Measurements from ENCODE around the gene LIN54.
A peak's percentile ranks its signal among the peaks of the same experiment; 100 is the strongest.

LIN54 gene

DNA sequence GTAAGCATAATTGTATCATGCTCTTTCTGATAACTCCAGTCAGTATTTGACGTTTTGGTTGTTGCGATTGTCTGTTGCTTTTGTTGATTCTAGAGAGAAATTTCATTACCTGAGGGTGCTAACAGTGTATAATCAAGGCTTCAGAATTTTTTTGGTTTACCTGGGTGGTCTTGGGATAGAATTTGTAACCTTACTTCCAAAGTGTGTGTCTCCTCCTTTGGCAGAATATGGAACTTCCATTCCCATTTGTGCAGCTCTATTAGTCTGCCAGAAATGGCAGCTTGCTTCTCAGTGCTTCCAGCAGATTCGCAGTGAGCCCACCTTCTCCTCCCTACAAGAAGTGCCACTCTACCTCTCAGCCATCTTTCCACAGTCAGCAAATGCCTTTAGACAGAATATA is 29.6 kb upstream of the LIN54 start:
- TF ChIP-seq, protein P1, sequence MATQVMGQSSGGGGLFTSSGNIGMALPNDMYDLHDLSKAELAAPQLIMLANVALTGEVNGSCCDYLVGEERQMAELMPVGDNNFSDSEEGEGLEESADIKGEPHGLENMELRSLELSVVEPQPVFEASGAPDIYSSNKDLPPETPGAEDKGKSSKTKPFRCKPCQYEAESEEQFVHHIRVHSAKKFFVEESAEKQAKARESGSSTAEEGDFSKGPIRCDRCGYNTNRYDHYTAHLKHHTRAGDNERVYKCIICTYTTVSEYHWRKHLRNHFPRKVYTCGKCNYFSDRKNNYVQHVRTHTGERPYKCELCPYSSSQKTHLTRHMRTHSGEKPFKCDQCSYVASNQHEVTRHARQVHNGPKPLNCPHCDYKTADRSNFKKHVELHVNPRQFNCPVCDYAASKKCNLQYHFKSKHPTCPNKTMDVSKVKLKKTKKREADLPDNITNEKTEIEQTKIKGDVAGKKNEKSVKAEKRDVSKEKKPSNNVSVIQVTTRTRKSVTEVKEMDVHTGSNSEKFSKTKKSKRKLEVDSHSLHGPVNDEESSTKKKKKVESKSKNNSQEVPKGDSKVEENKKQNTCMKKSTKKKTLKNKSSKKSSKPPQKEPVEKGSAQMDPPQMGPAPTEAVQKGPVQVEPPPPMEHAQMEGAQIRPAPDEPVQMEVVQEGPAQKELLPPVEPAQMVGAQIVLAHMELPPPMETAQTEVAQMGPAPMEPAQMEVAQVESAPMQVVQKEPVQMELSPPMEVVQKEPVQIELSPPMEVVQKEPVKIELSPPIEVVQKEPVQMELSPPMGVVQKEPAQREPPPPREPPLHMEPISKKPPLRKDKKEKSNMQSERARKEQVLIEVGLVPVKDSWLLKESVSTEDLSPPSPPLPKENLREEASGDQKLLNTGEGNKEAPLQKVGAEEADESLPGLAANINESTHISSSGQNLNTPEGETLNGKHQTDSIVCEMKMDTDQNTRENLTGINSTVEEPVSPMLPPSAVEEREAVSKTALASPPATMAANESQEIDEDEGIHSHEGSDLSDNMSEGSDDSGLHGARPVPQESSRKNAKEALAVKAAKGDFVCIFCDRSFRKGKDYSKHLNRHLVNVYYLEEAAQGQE (IDR thresholded peaks at IDR 0.05; ENCODE audit: low read depth) = no peak
- no peak for TF ChIP-seq EP300 (IDR thresholded peaks at IDR 0.05; ENCODE audit: borderline replicate concordance)
- no peak for TF ChIP-seq CREB1 (IDR thresholded peaks at IDR 0.05; ENCODE audit: low read depth)
- TF ChIP-seq, protein P2, sequence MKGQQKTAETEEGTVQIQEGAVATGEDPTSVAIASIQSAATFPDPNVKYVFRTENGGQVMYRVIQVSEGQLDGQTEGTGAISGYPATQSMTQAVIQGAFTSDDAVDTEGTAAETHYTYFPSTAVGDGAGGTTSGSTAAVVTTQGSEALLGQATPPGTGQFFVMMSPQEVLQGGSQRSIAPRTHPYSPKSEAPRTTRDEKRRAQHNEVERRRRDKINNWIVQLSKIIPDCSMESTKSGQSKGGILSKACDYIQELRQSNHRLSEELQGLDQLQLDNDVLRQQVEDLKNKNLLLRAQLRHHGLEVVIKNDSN (IDR thresholded peaks at IDR 0.05) = no peak

DNA sequence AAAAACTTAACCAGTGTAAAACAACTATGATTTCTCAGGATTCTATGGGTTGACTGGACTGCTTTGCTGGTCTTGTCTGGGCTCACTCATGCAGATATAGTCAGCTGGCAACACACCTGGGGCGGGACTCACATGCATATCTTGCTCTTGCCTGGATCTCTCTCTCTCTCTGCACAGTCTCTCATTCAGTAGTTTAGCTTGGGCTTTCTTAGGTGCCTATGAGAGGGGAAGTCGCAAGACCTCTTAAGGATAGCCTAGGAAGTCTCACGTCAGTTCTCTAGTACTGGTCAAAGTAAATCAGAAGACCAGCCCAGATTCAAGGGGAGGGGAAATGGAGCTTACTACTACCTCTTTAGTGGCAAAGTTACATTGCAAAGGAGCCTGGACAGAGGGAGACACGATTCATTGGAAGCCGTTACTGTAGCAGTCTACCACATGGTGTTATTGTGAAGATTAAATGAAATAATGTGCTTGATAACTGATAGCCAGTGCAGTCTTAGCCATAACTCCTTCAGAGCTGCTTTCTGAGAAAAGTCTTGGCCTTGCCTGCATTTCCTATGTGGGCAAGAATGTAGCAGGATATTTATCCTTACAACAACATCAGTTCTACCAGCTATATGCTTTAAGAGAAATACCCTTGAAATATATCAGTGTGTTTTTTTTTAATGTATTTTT is 26.5 kb upstream of the LIN54 start:
- TF ChIP-seq ZBTB7A (IDR thresholded peaks at IDR 0.05; ENCODE audit: low read depth) (no peak), NFIC (IDR thresholded peaks at IDR 0.05) (no peak), TEAD4 (IDR thresholded peaks at IDR 0.05) (no peak), FOXM1 (IDR thresholded peaks at IDR 0.05; ENCODE audit: borderline replicate concordance, low read depth) (no peak), CREB1 (IDR thresholded peaks at IDR 0.05; ENCODE audit: low read depth) (no peak), CEBPB (IDR thresholded peaks at IDR 0.05) (no peak)
- TF ChIP-seq, protein P1 (IDR thresholded peaks at IDR 0.05; ENCODE audit: low read depth) = no peak

DNA sequence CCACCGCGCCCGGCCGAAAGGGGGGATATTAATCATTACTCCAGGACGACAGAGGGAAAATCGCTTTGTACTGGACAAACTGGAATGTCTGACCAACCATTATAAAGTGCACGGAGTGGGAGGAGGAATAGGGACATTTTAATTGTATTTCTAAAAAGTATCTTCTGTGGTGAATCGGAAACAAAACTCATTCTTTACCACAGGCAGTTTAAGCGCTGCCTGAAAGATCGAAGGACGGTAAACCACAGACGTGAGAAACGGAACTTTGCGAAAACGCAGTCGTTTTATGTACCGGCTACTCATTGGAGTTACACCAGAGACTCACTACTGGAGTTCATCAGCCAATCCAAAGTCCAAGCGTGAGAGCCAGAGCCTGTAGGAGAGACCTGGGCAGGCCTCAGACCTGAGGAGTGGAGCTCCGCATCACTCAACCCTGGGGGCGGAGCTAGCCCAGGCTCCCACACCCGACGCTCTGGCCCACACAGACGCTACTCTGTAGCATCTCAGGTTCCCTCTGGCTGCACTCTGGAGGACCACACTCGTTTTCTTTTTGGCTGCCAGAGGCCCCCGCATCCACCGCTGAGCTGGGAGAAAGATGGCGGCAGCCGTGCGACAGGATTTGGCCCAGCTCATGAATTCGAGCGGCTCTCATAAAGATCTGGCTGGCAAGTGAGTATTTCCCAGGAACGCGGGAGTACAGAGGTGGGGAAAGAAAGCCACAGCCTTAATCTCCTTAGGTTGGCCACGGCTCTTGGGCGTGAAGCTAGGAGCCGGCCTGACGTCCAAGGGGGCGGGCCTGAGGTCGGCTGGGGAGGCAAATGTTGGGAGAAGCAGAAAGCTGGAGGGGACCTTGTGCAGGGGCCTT is 24.2 kb upstream of the LIN54 start, which contains the start of gene COPS4:
Gene COPS4, plus strand, starts transcription at position 554 of the 865 bp plus-strand sequence. Its CDS starts 42 bp downstream, at position 596.
- TF ChIP-seq TCF12 (IDR thresholded peaks at IDR 0.05; ENCODE audit: low read depth) = peak; percentile 84
- TF ChIP-seq, protein P1 (IDR thresholded peaks at IDR 0.05; ENCODE audit: low read depth) = no peak
- TF ChIP-seq, protein P2 (IDR thresholded peaks at IDR 0.05) = peak; percentile 36; the same call in 1 of the 2 replicates
- TF ChIP-seq, protein P3, sequence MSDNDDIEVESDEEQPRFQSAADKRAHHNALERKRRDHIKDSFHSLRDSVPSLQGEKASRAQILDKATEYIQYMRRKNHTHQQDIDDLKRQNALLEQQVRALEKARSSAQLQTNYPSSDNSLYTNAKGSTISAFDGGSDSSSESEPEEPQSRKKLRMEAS (IDR thresholded peaks at IDR 0.05) = peak; percentile 69; the same call in 1 of the 2 replicates
- 0 out of 2 replicates have a peak, but pooled peaks have one; percentile 18 for TF ChIP-seq TEAD4 (IDR thresholded peaks at IDR 0.05)
- TF ChIP-seq YY1 (IDR thresholded peaks at IDR 0.05; ENCODE audit: low read depth) = peak; percentile 91
- TF ChIP-seq ZBTB7A (IDR thresholded peaks at IDR 0.05; ENCODE audit: low read depth) = no peak
- peak; percentile 21 for TF ChIP-seq RAD21 (IDR thresholded peaks at IDR 0.05; ENCODE audit: low read depth)
- peak; percentile 50 for TF ChIP-seq NFIC (IDR thresholded peaks at IDR 0.05)
- peak; percentile 92 for TF ChIP-seq TAF1 (IDR thresholded peaks at IDR 0.05; ENCODE audit: low read depth)
- TF ChIP-seq CREB1 (IDR thresholded peaks at IDR 0.05; ENCODE audit: low read depth) = peak; percentile 32; the same call in 1 of the 2 replicates
- TF ChIP-seq EGR1 (IDR thresholded peaks at IDR 0.05) = peak; percentile 61
- TF ChIP-seq CEBPB (IDR thresholded peaks at IDR 0.05) = no peak
- peak; percentile 57; the same call in 1 of the 2 replicates for TF ChIP-seq FOXM1 (IDR thresholded peaks at IDR 0.05; ENCODE audit: borderline replicate concordance, low read depth)
- 0 out of 2 replicates have a peak, but pooled peaks have one; percentile 18 for TF ChIP-seq EP300 (IDR thresholded peaks at IDR 0.05; ENCODE audit: borderline replicate concordance)

DNA sequence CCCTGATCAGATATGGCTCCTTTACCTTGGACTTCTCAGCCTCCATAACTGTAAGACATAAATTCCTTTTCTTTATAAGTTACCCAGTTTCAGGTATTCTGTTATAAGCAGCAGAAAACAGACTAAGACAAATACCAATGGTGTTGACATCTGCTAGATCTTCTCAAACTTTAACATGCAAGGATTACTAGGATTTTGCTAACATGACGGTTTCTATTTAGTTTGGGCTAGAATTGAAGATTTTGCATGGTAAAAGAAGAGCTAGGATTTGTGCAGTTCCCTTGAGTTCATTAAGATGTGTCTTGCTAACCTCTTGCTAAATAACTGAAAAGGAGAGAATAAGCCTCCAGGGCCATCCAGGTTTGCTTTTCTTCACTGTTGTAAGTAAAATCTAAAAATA is 19.1 kb upstream of the LIN54 start:
- TF ChIP-seq CEBPB (IDR thresholded peaks at IDR 0.05) = no peak
- TF ChIP-seq ZBTB7A (IDR thresholded peaks at IDR 0.05; ENCODE audit: low read depth) = no peak
- no peak for TF ChIP-seq RAD21 (IDR thresholded peaks at IDR 0.05; ENCODE audit: low read depth)
- TF ChIP-seq EP300 (IDR thresholded peaks at IDR 0.05; ENCODE audit: borderline replicate concordance) = no peak
- no peak for TF ChIP-seq TCF12 (IDR thresholded peaks at IDR 0.05; ENCODE audit: low read depth)

Measured in Ishikawa (cell line).